Measurements from ENCODE around the gene KIF18B.

GRCh38 chr17:44914698-44915271 is 32.8 kb downstream of the KIF18B start:
- no peak for TF ChIP-seq POLR2A (IDR thresholded peaks at IDR 0.05; ENCODE audit: low read depth, low read length)
- no peak for TF ChIP-seq MYC (IDR thresholded peaks at IDR 0.05; ENCODE audit: insufficient read depth, insufficient read length, insufficient replicate concordance, low read length, severe bottlenecking)
- no peak for TF ChIP-seq EP300 (IDR thresholded peaks at IDR 0.05; ENCODE audit: borderline replicate concordance in 1 of 2, control insufficient read depth in 1 of 2, low read depth in 2 of 2, low read length in 2 of 2)
- no peak for TF ChIP-seq ZBED1 (IDR thresholded peaks at IDR 0.05; ENCODE audit: borderline replicate concordance)
- TF ChIP-seq SIX5 (IDR thresholded peaks at IDR 0.05; ENCODE audit: low read depth, low read length, severe bottlenecking), result no peak
- no peak for TF ChIP-seq KDM1A (IDR thresholded peaks at IDR 0.05; ENCODE audit: borderline replicate concordance)
- no peak for TF ChIP-seq CREB1 (IDR thresholded peaks at IDR 0.05; ENCODE audit: low read depth)

Data from GM12878 (cell line).